ENCODE results near the gene DRC1. TPM values are rescaled to one million over a fixed set of nuclear protein-coding genes. Genes with fewer than 3 reads are reported as not detected.

Gene DRC1
- total RNA-seq, 1 donor from 2014 or later = 3.7 TPM

GRCh38 chr2:26430826-26431225, 29.1 kb downstream of the DRC1 start:
- H3K27ac Mint-ChIP-seq = no peak overlapping the region
- DNase-seq (ENCODE audit: extremely low spot score, unreplicated experiment) = no peak
- peaks cover 8% of the 10 kb centered on the region for H3K27me3 Mint-ChIP-seq

GRCh38 chr2:26432363-26432762, 30.6 kb downstream of the DRC1 start:
- Mint-ChIP-seq H3K4me1 (ENCODE audit: unreplicated experiment) (no peaks in the 10 kb centered on the region), H3K27ac (no peak overlapping the region), H3K36me3 (no peaks in the 10 kb centered on the region), H3K4me3 (no peak overlapping the region), H3K9me3 (no peaks in the 10 kb centered on the region), H3K27me3 (peaks cover 8% of the 10 kb centered on the region)
- no peak for TF ChIP-seq CTCF (conservative IDR thresholded peaks at IDR 0.05)
- DNase-seq (ENCODE audit: extremely low spot score, unreplicated experiment) = no peak

More at GRCh38 chr2:26430826-26431225, 29.1 kb downstream of the DRC1 start:
- Mint-ChIP-seq H3K4me1 (ENCODE audit: unreplicated experiment) (no peaks in the 10 kb centered on the region), H3K4me3 (no peak overlapping the region), H3K36me3 (no peaks in the 10 kb centered on the region), H3K9me3 (no peaks in the 10 kb centered on the region)
- TF ChIP-seq CTCF (conservative IDR thresholded peaks at IDR 0.05) = no peak

GRCh38 chr2:26432859-26433258, 31.1 kb downstream of the DRC1 start:
- Mint-ChIP-seq H3K4me3 (no peak overlapping the region), H3K9me3 (no peaks in the 10 kb centered on the region), H3K36me3 (no peaks in the 10 kb centered on the region), H3K27ac (no peak overlapping the region), H3K27me3 (peaks cover 5% of the 10 kb centered on the region), H3K4me1 (ENCODE audit: unreplicated experiment) (no peaks in the 10 kb centered on the region)
- DNase-seq (ENCODE audit: extremely low spot score, unreplicated experiment) = no peak
- TF ChIP-seq CTCF (conservative IDR thresholded peaks at IDR 0.05) = no peak

- no peak for TF ChIP-seq CTCF (conservative IDR thresholded peaks at IDR 0.05)
- Mint-ChIP-seq H3K4me3 (no peak overlapping the region), H3K4me1 (ENCODE audit: unreplicated experiment) (no peaks in the 10 kb centered on the region), H3K27ac (no peak overlapping the region), H3K36me3 (no peaks in the 10 kb centered on the region), H3K9me3 (no peaks in the 10 kb centered on the region), H3K27me3 (peaks cover 8% of the 10 kb centered on the region)
- no peak for DNase-seq (ENCODE audit: extremely low spot score, unreplicated experiment)
Measured at GRCh38 chr2:26435106-26435505, 33.4 kb downstream of the DRC1 start.

GRCh38 chr2:26438526-26438925, 36.8 kb downstream of the DRC1 start:
- Mint-ChIP-seq H3K27me3 (peaks cover 6% of the 10 kb centered on the region), H3K9me3 (no peaks in the 10 kb centered on the region), H3K36me3 (no peaks in the 10 kb centered on the region), H3K4me3 (no peak overlapping the region), H3K27ac (no peak overlapping the region), H3K4me1 (ENCODE audit: unreplicated experiment) (no peaks in the 10 kb centered on the region)
- DNase-seq (ENCODE audit: extremely low spot score, unreplicated experiment) = no peak
- no peak for TF ChIP-seq CTCF (conservative IDR thresholded peaks at IDR 0.05)

- no peak for DNase-seq (ENCODE audit: extremely low spot score, unreplicated experiment)
- Mint-ChIP-seq H3K9me3 (no peaks in the 10 kb centered on the region), H3K27ac (no peak overlapping the region), H3K4me3 (no peak overlapping the region), H3K4me1 (ENCODE audit: unreplicated experiment) (no peaks in the 10 kb centered on the region), H3K27me3 (peaks cover 5% of the 10 kb centered on the region), H3K36me3 (no peaks in the 10 kb centered on the region)
- TF ChIP-seq CTCF (conservative IDR thresholded peaks at IDR 0.05) = no peak
Measured at GRCh38 chr2:26438926-26439325, 37.2 kb downstream of the DRC1 start.
